Liver (tissue), 3 donors: Measurements from ENCODE around the gene ZNF345.

Experiments
- ATF3 ChIP-seq: IDR thresholded peaks from 2 replicates; pipeline ENCODE4 v1.6.1; 2016; ENCODE audit warnings: antibody characterized with exemption
- CTCF ChIP-seq: fragments of 150-350 bp; IDR thresholded peaks from 2 replicates; pipeline ENCODE4 v1.5.1; 2017; ENCODE audit warnings: improper control_type of control experiment, low read depth, low read length; ENCODE audit not compliant: missing input control
- EGR1 ChIP-seq, 2 donors: IDR thresholded peaks; 2 replicates each; pipeline ENCODE4 v1.6.1; 2016 to 2018; ENCODE audit warnings: antibody characterized with exemption in 2 of 2, low read depth in 2 of 2
- FOXA1 ChIP-seq: IDR thresholded peaks from 2 replicates; pipeline ENCODE4 v1.6.1; 2016; ENCODE audit warnings: antibody characterized with exemption
- HNF4A ChIP-seq, 2 donors: conservative IDR thresholded peaks; 2 replicates each; pipeline ENCODE4 v1.6.1; 2016; ENCODE audit warnings: antibody characterized with exemption in 2 of 2, mild to moderate bottlenecking in 2 of 2
- JUND ChIP-seq, 2 donors: IDR thresholded peaks; 2 replicates each; pipeline ENCODE4 v1.6.1; 2016; ENCODE audit warnings: antibody characterized with exemption in 2 of 2
- MAX ChIP-seq: IDR thresholded peaks from 2 replicates; pipeline ENCODE4 v1.6.1; 2016; ENCODE audit warnings: antibody characterized with exemption
- NR2F2 ChIP-seq: IDR thresholded peaks from 2 replicates; pipeline ENCODE4 v1.6.1; 2016; ENCODE audit warnings: antibody characterized with exemption
- RAD21 ChIP-seq, 2 donors: IDR thresholded peaks; 2 replicates each; pipeline ENCODE4 v1.6.1; 2016; ENCODE audit warnings: antibody characterized with exemption in 2 of 2, mild to moderate bottlenecking in 2 of 2
- RXRA ChIP-seq, 2 donors: IDR thresholded peaks; 2 replicates each; pipeline ENCODE4 v1.6.1; 2017 to 2018; ENCODE audit warnings: antibody characterized with exemption in 2 of 2, mild to moderate bottlenecking in 1 of 2
- TAF1 ChIP-seq: conservative IDR thresholded peaks from 2 replicates; pipeline ENCODE4 v1.6.1; 2016; ENCODE audit warnings: antibody characterized with exemption, mild to moderate bottlenecking
- YY1 ChIP-seq: IDR thresholded peaks from 2 replicates; pipeline ENCODE4 v1.6.1; 2016; ENCODE audit warnings: antibody characterized with exemption, mild to moderate bottlenecking
- TF ChIP-seq, protein P1 (sequence below): IDR thresholded peaks from 2 replicates; pipeline ENCODE4 v1.6.1; 2016; ENCODE audit warnings: antibody characterized with exemption, mild to moderate bottlenecking
- TF ChIP-seq, protein P2 (sequence below): IDR thresholded peaks from 2 replicates; pipeline ENCODE4 v1.6.1; 2016; ENCODE audit warnings: antibody characterized with exemption
- donor health status: healthy.
- donor health status: healthy.

DNA sequence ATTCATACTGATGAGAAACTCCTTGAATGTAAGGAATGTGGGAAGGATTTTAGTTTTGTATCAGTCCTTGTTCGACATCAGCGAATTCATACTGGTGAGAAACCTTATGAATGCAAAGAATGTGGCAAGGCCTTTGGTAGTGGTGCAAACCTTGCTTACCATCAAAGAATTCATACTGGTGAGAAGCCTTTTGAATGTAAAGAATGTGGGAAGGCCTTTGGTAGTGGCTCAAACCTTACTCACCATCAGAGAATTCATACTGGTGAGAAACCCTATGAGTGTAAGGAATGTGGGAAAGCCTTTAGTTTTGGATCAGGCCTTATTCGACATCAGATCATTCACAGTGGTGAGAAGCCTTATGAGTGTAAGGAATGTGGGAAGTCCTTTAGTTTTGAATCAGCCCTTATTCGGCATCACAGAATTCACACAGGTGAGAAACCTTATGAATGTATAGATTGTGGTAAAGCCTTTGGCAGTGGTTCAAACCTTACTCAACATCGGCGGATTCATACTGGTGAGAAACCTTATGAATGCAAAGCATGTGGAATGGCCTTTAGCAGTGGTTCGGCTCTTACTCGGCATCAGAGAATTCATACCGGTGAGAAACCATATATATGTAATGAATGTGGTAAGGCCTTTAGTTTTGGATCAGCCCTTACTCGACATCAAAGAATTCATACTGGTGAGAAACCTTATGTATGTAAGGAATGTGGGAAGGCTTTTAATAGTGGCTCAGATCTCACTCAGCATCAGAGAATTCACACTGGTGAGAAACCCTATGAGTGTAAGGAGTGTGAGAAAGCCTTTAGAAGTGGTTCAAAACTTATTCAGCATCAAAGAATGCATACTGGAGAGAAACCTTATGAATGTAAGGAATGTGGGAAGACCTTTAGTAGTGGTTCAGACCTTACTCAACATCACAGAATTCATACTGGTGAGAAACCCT is 26.6 kb downstream of the ZNF345 start:
- TF ChIP-seq CTCF (no peak), TAF1 (no peak), NR2F2 (no peak), ATF3 (no peak), HNF4A (conservative IDR thresholded peaks at IDR 0.05) (no peak), YY1 (no peak), MAX (no peak), FOXA1 (no peak), RXRA (IDR thresholded peaks at IDR 0.05) (no peak), RAD21 (IDR thresholded peaks at IDR 0.05) (no peak), JUND (IDR thresholded peaks at IDR 0.05) (no peak), EGR1 (IDR thresholded peaks at IDR 0.05; ENCODE audit: low read depth in 2 of 2) (no peak)
- TF ChIP-seq, protein P1, sequence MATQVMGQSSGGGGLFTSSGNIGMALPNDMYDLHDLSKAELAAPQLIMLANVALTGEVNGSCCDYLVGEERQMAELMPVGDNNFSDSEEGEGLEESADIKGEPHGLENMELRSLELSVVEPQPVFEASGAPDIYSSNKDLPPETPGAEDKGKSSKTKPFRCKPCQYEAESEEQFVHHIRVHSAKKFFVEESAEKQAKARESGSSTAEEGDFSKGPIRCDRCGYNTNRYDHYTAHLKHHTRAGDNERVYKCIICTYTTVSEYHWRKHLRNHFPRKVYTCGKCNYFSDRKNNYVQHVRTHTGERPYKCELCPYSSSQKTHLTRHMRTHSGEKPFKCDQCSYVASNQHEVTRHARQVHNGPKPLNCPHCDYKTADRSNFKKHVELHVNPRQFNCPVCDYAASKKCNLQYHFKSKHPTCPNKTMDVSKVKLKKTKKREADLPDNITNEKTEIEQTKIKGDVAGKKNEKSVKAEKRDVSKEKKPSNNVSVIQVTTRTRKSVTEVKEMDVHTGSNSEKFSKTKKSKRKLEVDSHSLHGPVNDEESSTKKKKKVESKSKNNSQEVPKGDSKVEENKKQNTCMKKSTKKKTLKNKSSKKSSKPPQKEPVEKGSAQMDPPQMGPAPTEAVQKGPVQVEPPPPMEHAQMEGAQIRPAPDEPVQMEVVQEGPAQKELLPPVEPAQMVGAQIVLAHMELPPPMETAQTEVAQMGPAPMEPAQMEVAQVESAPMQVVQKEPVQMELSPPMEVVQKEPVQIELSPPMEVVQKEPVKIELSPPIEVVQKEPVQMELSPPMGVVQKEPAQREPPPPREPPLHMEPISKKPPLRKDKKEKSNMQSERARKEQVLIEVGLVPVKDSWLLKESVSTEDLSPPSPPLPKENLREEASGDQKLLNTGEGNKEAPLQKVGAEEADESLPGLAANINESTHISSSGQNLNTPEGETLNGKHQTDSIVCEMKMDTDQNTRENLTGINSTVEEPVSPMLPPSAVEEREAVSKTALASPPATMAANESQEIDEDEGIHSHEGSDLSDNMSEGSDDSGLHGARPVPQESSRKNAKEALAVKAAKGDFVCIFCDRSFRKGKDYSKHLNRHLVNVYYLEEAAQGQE: no peak
- TF ChIP-seq, protein P2, sequence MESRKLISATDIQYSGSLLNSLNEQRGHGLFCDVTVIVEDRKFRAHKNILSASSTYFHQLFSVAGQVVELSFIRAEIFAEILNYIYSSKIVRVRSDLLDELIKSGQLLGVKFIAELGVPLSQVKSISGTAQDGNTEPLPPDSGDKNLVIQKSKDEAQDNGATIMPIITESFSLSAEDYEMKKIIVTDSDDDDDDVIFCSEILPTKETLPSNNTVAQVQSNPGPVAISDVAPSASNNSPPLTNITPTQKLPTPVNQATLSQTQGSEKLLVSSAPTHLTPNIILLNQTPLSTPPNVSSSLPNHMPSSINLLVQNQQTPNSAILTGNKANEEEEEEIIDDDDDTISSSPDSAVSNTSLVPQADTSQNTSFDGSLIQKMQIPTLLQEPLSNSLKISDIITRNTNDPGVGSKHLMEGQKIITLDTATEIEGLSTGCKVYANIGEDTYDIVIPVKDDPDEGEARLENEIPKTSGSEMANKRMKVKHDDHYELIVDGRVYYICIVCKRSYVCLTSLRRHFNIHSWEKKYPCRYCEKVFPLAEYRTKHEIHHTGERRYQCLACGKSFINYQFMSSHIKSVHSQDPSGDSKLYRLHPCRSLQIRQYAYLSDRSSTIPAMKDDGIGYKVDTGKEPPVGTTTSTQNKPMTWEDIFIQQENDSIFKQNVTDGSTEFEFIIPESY: no peak
